ENCODE results near the gene NMU.
"Not testable (repeated sequence)": the region's sequence is repeated elsewhere in the genome, so short reads cannot be mapped to it uniquely, and the experiment has no call there.

NMU gene, protein sequence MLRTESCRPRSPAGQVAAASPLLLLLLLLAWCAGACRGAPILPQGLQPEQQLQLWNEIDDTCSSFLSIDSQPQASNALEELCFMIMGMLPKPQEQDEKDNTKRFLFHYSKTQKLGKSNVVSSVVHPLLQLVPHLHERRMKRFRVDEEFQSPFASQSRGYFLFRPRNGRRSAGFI

GRCh38 chr4:55635741-55636655 is at the start of gene NMU:
Gene NMU, minus strand, starts transcription at chr4:55636298. Its CDS starts 106 bp downstream, at chr4:55636192.
- DNase-seq, result peak; percentile 16

- no peak for DNase-seq
Observed at GRCh38 chr4:55684276-55684675, 48.2 kb upstream of the NMU start.

- DNase-seq, result not testable (repeated sequence)
Observed at GRCh38 chr4:55682797-55683196, 46.7 kb upstream of the NMU start.

GRCh38 chr4:55682295-55682694 is 46.2 kb upstream of the NMU start:
- no peak for DNase-seq

DNA sequence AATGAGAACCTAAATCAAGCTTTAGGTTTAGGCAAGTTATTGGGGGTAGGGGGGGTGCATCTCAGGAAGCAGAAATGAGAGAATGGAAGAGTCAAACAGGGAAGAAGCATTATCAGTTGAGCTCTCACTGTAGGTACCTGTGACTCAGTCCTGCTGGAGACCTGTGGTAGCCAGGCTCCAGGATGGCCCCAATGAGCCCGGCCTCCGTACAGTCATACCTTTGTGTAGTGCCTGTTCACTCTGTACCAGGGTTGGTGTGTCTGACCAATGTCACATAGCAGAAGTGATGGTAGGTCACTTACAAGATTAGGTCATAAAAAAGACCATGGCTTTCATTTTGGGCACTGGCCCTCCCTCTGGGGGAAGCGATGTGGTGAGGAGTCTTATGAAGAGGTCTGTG is 45.3 kb upstream of the NMU start:
- no peak for DNase-seq

- DNase-seq, result no peak
Observed at GRCh38 chr4:55675196-55675793, 39.2 kb upstream of the NMU start.

DNA sequence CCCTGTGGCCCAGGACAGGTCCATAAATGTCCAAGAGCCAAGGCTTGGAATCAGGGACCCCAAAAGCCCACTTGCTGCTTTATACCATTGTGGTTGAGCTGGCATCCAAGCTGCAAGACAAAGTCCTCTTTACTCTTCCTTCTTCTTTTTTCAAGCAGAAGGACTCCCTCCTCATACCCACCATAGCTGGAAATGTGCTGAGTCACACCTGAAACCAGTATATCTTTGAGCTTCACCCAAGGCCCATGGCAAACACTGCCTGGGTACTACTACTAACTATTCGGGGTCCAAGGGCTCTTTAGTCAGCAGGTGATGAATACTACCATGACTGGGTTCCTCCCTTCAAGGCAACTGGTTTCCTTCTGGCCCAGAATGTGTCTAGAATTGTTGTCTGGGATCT is 37.3 kb upstream of the NMU start:
- no peak for DNase-seq

GRCh38 chr4:55671667-55672066 is 35.6 kb upstream of the NMU start:
- DNase-seq, result no peak

GRCh38 chr4:55670695-55671094 is 34.6 kb upstream of the NMU start:
- no peak for DNase-seq

DNA sequence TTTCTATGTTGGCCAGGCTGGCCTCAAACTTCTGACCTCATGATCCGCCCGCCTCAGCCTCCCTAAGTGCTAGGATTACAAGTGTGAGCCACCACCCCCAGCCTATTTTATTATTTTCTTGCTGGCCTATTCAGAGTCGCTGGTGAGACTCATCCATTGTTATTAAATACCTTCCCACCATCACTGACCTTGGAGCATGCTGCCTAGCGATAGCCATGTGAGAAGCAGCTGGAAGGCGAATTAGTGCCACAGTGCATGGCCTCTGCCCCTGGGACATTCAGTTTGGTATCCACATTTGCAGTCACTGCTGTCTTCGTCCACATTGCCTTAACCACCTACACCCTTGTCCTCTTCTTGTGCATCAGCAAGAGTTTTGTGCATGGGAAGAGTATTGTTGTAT is 32.4 kb upstream of the NMU start:
- no peak for DNase-seq

DNA sequence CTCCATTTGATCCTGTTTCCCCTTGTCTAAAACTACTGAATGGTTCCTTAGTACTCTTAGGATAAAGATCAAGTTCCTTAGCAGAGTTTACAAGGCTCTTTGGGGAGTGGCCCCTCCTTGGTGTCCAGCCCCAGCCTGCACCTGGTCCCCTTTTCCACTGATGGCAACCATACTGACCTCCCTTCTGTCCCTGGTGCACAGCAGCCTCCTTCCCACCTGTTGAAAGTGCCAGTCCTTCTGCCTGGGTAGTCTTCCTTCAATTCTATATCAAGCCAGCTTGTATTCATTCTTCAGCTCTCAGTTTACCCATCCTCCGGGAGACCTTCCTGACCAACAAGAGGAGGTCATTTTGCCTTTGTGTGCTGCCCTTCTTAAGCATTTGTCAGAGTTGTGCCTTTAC is 30.4 kb upstream of the NMU start:
- DNase-seq, result no peak

DNA sequence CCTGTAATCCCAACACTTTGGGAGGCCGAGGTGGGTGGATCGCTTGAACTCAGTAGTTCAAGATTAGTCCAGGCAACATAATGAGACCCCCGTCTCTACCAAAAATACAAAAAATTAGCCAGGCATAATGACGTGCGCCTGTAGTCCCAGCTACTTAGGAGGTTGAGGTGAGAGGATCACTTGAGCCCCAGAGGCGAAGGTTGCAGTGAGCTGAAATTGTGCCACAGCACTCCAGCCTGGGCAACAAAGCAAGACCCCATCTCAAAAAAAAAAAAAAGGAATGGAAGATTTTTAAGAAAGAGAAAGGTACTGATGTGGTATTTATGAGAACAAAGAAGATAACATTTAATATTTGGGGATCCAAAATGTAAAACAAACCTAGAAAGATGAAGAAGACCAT is 27.0 kb upstream of the NMU start:
- no peak for DNase-seq

DNA sequence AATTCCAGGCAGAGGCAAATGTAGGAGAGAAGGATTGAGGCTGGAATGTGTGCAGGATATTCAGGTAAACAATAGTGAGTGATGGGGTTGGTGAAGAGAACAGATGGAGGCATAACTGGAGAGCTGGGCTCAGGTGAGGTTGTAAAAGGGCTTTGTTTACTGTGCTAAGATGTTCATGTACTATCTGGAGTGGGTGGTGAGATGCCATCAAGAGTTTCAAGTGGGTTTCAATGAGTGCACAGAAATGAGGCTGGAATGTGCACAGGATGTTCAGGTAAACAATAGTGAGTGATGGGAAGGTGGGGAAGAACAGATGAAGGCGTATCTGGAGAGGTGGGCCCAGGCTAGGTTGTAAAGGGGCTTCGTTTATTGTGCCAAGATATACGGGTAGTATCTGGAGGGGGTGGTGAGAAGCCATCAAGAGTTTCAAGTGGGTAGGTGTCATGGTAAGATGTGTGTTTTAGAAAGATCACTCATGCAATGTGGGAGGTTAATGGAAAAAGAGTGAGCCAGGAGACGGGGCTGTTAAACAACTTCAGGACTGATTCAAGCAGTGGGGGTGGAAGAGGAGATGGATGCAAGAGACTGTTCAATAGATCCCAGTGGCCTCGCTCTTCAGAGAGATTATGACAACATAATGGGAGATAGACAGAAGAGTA is 25.4 kb upstream of the NMU start:
- DNase-seq, result no peak

- no peak for DNase-seq
Observed at GRCh38 chr4:55658657-55659056, 22.6 kb upstream of the NMU start.

- no peak for DNase-seq
Observed at GRCh38 chr4:55654131-55654530, 18.0 kb upstream of the NMU start.

DNA sequence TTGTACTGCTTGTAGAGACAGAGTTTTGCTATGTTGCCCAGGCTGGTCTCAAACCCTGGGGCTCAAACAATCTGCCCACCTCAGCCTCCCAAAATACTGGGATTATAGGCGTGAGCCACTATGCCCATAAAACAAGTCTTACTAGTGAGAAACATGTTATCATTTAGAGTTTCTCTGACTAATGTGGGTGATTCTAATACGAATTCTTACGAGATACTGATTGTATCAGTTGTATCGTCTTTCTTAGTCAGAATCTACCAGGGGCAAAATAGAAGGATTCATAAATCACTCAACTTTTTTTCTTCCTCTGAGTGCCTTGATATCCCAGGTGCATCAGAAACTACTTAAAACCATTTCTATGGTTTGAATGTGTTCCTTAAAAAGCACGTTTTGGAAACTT is 14.4 kb upstream of the NMU start:
- no peak for DNase-seq

DNA sequence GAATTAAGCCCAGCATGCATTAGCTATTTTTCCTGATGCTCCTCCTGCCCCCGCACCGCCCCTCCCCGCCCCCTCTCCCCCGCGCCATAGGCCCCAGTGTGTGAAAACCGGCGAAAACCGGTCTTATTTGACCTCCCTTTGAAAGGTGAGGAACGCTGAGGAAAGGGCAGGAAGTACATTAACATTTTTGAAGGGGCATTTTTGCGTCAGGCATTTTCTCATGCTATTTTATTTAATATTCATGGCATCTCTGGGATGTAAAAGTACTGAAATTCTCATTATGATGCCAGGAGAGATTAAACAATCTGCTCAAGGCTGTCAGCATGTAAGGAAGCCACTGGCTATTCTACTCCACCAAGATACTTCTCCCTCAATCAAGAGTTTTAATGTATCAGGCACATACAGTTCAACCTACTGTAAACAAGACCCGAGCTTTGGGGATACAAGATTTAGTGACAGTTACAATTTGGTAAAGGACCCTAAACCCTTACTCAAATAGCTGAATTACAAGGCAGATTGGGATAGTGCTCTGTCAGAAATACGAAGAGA is 1.2 kb upstream of the NMU start:
- no peak for DNase-seq

GRCh38 chr4:55636656-55636999 is 530 bp upstream of the NMU start:
- no peak for DNase-seq

- no peak for DNase-seq
Observed at GRCh38 chr4:55635282-55635681, 816 bp downstream of the NMU start.

GRCh38 chr4:55634417-55635128 is 1.5 kb downstream of the NMU start:
- DNase-seq, result no peak

DNA sequence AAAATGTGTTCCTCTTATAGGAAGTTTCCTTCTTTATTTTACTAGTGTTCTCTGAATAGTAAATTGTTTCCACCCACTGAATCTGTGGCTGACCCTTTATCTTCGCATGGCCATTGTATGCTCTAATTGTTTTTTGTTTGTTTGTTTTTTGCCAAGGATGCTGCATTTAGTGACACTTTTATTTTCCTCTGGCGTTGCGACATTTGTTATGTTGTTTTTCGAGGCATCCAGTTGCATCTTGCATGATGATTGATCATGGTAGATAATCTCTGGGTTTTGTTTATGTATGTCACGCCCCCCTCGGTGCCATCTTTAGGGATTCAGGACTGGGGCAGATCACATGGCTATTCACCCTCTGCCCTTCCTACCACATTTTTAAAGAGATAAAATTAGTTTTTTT is 2.2 kb downstream of the NMU start:
- DNase-seq, result no peak

GRCh38 chr4:55625835-55626234 is 10.3 kb downstream of the NMU start:
- DNase-seq, result no peak

GRCh38 chr4:55624063-55624462 is 12.0 kb downstream of the NMU start:
- not testable (repeated sequence) for DNase-seq
